HEK293T (cell line): Measurements from ENCODE around the gene VWA3B.

Experiments used
- CTCF ChIA-PET: fragments of 350-600 bp; formaldehyde crosslinking; extraction: SDS; loops from one replicate; lab custom pipeline; 2021; ENCODE audit warnings: antibody characterized with exemption, inconsistent platforms; lab: Yijun Ruan, JAX
- POLR2A ChIA-PET: fragments of 350-600 bp; formaldehyde crosslinking; extraction: SDS; loops from one replicate; lab custom pipeline; 2020; ENCODE audit warnings: antibody characterized with exemption, inconsistent platforms; lab: Yijun Ruan, JAX
- DNase-seq: peaks from one replicate; pipeline ENCODE4 v3.0.0; 2012; ENCODE audit warnings: mixed read lengths; ENCODE audit errors: extremely low spot score
- ARNT ChIP-seq: fragments of 450-650 bp; IDR thresholded peaks from 2 replicates; pipeline ENCODE4 v1.6.1; 2017; ENCODE audit warnings: mild to moderate bottlenecking
- BHLHE40 ChIP-seq: fragments of 450-650 bp; IDR thresholded peaks from 2 replicates; pipeline ENCODE4 v1.6.1; 2016; ENCODE audit warnings: mild to moderate bottlenecking, moderate library complexity, borderline replicate concordance
- CTBP1 ChIP-seq: fragments of 450-650 bp; IDR thresholded peaks from 2 replicates; pipeline ENCODE4 v1.6.1; 2016; ENCODE audit warnings: borderline replicate concordance
- ELF4 ChIP-seq: fragments of 450-650 bp; IDR thresholded peaks from 2 replicates; pipeline ENCODE4 v1.6.1; 2017; ENCODE audit warnings: antibody characterized with exemption
- FOXA1 ChIP-seq: fragments of 450-650 bp; IDR thresholded peaks from 2 replicates; pipeline ENCODE4 v1.6.1; 2016; ENCODE audit warnings: mild to moderate bottlenecking
- FOXK2 ChIP-seq: fragments of 450-650 bp; IDR thresholded peaks from 2 replicates; pipeline ENCODE4 v1.6.1; 2016; ENCODE audit warnings: mild to moderate bottlenecking
- FOXM1 ChIP-seq: fragments of 450-650 bp; IDR thresholded peaks from 2 replicates; pipeline ENCODE4 v1.6.1; 2017; ENCODE audit warnings: mild to moderate bottlenecking, borderline replicate concordance
- HDGF ChIP-seq: fragments of 450-650 bp; IDR thresholded peaks from 2 replicates; pipeline ENCODE4 v1.6.1; 2017; ENCODE audit warnings: antibody characterized with exemption, borderline replicate concordance
- L3MBTL2 ChIP-seq: fragments of 450-650 bp; conservative IDR thresholded peaks from 2 replicates; pipeline ENCODE4 v1.6.1; 2016; ENCODE audit warnings: mild to moderate bottlenecking
- LEF1 ChIP-seq: fragments of 450-650 bp; IDR thresholded peaks from 2 replicates; pipeline ENCODE4 v1.6.1; 2017; ENCODE audit warnings: mild to moderate bottlenecking, borderline replicate concordance
- NFRKB ChIP-seq: fragments of 450-650 bp; IDR thresholded peaks from 2 replicates; pipeline ENCODE4 v1.6.1; 2016; ENCODE audit warnings: mild to moderate bottlenecking, moderate library complexity
- SP1 ChIP-seq: fragments of 450-650 bp; IDR thresholded peaks from 2 replicates; pipeline ENCODE4 v1.6.1; 2017
- SUZ12 ChIP-seq: fragments of 450-650 bp; IDR thresholded peaks from 2 replicates; pipeline ENCODE4 v1.6.1; 2016; ENCODE audit warnings: mild to moderate bottlenecking
- TARDBP ChIP-seq: fragments of 450-650 bp; IDR thresholded peaks from 2 replicates; pipeline ENCODE4 v1.6.1; 2016
- ZNF384 ChIP-seq: fragments of 450-650 bp; IDR thresholded peaks from 2 replicates; pipeline ENCODE4 v1.6.1; 2016
- TF ChIP-seq, protein P1 (sequence below): fragments of 450-650 bp; IDR thresholded peaks from 2 replicates; pipeline ENCODE4 v1.6.1; 2016

VWA3B gene

DNA sequence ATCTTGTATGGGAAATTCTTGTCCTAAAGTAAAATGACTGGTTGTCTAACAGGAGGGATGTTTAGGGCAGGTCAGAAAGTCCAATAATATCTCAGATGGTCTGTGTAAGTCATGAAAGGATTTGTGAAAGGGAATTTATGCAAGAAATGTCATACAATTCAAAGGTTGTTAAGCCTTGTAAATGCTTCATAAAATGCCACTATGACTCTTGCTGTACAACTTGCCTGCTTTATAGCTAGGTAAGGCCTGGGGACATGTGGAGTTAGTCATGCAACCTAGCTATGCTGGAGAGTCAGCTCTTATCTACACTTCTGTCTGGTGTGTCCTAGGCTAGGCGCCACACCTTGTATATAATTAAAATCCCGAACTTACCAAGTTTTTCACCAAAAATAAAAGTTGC lies 36.9 kb upstream of the VWA3B start:
- TF ChIP-seq FOXM1 (0 out of 2 replicates have a peak, but pooled peaks have one; percentile 13), BHLHE40 (no peak), ARNT (peak; percentile 49; the same call in 1 of the 2 replicates), FOXA1 (no peak)
- ChIA-PET CTCF (no interaction called here), POLR2A (interaction anchor here (0.7 kb wide), 1 partner anchor 14 kb away, joined by 3 read pairs; no protein-coding TSS in a partner anchor)
- DNase-seq, result no peak

DNA sequence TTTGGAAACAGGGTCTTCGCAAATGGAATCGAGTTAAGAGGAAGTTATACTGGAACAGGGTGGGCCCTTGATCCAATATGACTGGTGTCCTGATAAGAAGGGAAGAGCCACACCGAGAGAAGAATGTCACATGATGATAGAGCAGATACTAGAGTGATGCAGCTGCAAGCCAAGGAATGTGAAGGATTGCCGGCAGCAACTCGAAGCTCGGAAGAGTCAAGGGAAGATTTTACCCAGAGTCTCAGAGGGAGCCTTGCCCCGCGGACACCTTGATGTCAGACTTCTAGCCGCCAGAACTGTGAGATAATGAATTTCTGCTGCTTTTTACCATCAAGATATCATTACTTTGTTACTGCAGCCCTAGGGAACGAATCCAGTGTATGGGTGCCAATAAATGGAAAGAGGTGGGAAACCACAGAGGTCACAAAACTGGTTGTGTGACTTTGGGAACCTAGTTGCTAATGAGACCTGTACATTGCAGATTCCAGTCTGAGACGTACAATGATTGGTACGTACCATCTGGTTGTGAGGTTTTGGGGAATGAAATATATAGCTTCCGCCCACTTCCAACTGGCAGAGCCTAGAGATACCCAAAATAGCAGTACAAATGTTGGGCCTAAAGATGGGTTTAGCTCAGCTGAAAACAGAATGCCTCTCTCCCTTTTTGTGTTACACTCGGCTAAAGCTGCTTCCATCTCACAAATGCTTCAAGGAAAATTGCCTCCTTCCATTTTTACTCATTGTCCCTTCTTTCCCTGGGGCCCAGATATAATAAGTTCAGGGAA lies 28.6 kb upstream of the VWA3B start:
- CTCF ChIA-PET, result no interaction called here
- no peak for DNase-seq
- POLR2A ChIA-PET, result no interaction called here
- TF ChIP-seq, protein P1, sequence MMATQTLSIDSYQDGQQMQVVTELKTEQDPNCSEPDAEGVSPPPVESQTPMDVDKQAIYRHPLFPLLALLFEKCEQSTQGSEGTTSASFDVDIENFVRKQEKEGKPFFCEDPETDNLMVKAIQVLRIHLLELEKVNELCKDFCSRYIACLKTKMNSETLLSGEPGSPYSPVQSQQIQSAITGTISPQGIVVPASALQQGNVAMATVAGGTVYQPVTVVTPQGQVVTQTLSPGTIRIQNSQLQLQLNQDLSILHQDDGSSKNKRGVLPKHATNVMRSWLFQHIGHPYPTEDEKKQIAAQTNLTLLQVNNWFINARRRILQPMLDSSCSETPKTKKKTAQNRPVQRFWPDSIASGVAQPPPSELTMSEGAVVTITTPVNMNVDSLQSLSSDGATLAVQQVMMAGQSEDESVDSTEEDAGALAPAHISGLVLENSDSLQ, result no peak
- no peak for TF ChIP-seq LEF1
- no peak for TF ChIP-seq L3MBTL2
- no peak for TF ChIP-seq SP1
- no peak for TF ChIP-seq FOXK2
- no peak for TF ChIP-seq NFRKB
- no peak for TF ChIP-seq TARDBP
- no peak for TF ChIP-seq HDGF
- TF ChIP-seq SUZ12, result no peak
- TF ChIP-seq ARNT, result no peak
- TF ChIP-seq ELF4, result no peak
- no peak for TF ChIP-seq CTBP1

DNA sequence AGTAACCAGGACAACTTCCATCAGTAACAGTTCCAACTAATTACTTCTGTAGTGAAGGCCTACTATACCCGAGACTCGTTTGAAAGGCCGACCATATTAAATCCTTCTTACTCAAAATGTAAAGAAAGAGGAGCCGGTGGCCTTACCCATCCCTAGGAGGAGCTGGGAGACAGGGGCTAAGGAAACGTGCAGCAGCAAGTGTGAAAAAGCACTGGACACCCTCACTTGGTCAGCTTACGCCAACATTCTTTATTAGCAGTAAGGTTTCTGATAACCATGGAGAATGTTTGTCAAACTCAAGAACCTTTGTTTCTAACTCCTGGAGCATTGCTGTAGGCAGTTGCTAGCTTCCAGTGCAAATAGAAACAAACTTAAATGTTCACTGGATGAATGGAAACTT lies 26.7 kb upstream of the VWA3B start:
- no peak for DNase-seq
- ChIA-PET CTCF (no interaction called here), POLR2A (no interaction called here)

DNA sequence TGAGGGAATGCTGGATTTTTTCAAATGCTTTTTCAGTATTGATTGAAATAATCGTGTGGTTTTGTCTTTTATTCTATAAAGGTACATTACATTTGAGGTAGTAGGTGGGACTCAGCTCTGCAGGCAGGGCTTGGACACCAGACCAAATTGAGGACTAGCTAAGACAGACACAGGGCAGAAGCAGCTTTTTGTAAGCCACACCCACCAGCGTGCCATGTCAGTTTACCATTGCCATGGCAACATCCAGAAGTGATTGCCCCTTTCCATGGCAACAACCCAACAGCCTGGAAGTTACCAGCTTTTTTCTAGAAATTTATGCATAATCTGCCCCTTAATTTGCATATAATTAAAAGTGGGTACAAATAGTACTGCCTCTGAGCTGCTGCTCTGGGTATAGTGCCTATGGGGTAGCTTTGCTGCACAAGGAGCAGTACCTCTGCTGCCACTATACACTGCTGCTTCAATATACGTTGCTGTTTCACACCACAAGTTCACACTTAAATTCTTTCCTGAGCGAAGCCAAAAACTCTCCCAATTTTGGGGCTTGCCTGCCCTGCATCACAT lies 23.6 kb upstream of the VWA3B start:
- CTCF ChIA-PET, result interaction anchor here (0.6 kb wide), 1 partner anchor 364 kb away, joined by 4 read pairs; no protein-coding TSS in a partner anchor
- POLR2A ChIA-PET, result no interaction called here
- TF ChIP-seq, protein P1, result peak; percentile 31; the same call in 1 of the 2 replicates
- TF ChIP-seq NFRKB, result no peak
- DNase-seq, result no peak

More for the DNA sequence above, 26.7 kb upstream of the VWA3B start:
- TF ChIP-seq ZNF384, result no peak
- TF ChIP-seq FOXK2, result no peak
- TF ChIP-seq SUZ12, result no peak
- TF ChIP-seq CTBP1, result no peak
- no peak for TF ChIP-seq BHLHE40

DNA sequence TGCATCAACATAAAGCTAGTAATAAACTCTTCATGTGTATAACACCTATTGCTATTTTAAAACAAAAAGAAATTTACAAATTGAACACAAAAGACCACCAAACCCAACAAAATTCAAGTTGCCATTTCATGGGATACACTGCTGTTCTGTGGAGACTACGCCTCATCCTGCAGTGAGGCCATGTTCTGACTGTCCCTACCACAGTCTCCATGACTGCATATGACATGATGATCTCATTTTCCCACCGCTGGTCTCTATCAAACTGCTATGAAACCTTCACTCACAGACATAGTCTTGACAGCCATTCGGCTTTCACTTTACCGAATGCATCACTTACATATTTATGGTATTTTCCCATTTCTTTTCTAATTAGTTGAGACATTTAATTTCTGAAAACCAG lies 21.2 kb upstream of the VWA3B start:
- POLR2A ChIA-PET, result no interaction called here
- no peak for DNase-seq
- TF ChIP-seq FOXM1 (no peak), TARDBP (no peak), LEF1 (no peak), ELF4 (no peak), NFRKB (no peak), BHLHE40 (no peak), SP1 (no peak)
- CTCF ChIA-PET, result no interaction called here

DNA sequence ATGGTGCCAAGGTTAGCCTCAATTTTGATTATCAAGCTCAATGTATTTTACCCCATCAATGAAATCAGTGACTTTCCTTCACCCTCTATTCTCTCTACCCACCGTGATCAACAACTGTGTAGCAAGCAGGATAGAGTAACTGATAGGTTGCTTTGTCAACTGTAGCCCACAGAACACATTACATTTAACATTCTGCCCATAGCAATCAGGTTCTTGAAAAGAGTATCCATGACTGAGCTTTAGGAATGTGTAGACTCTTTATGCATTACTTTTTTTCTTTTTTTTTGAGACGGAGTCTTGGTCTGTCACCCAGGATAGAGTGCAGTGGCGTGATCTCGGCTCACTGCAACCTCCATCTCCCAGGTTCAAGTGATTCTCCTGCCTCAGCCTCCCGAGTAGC lies 19.8 kb upstream of the VWA3B start:
- TF ChIP-seq LEF1 (no peak), HDGF (no peak), SP1 (no peak), L3MBTL2 (no peak), FOXK2 (no peak), SUZ12 (no peak), CTBP1 (no peak), NFRKB (no peak), TARDBP (no peak)
- ChIA-PET POLR2A (no interaction called here), CTCF (no interaction called here)
- DNase-seq, result no peak

DNA sequence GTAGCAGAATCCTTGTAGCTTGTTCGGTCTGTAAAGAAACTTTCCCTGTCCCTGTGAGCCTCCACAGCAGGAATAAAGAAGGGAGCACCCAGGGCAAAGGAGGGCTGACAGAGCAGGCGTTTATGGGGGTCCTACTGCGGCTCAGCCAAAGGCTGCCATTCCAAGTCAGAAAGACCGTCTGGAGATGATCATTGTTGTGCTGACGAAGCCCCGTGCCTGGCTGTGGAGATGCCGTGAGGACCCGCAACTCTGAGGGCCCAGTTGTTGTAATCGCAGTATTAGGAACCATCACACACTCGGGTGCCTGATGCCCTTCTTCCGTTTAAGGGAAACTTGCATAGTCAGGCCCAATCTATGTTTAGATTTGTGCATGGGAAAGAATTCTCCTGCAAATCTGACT lies 16.9 kb upstream of the VWA3B start:
- no peak for DNase-seq
- POLR2A ChIA-PET, result interaction anchor here (1.4 kb wide), 1 partner anchor 10 kb away, joined by 4 read pairs; no protein-coding TSS in a partner anchor
- TF ChIP-seq HDGF (no peak), LEF1 (no peak), NFRKB (no peak), ZNF384 (no peak), FOXK2 (no peak), SUZ12 (no peak), BHLHE40 (no peak), FOXM1 (no peak), TARDBP (no peak), ARNT (no peak), FOXA1 (no peak), L3MBTL2 (no peak), SP1 (no peak), CTBP1 (no peak)
- TF ChIP-seq, protein P1, result no peak
- CTCF ChIA-PET, result no interaction called here
